Measurements from ENCODE around the gene FCHO1. TPM values are rescaled to one million over a fixed set of nuclear protein-coding genes. Genes with fewer than 3 reads are reported as not detected.

Gene FCHO1
- total and polyA plus RNA-seq, 9 donors, result 0.95 to 4.3 (median 2.8) TPM

DNA sequence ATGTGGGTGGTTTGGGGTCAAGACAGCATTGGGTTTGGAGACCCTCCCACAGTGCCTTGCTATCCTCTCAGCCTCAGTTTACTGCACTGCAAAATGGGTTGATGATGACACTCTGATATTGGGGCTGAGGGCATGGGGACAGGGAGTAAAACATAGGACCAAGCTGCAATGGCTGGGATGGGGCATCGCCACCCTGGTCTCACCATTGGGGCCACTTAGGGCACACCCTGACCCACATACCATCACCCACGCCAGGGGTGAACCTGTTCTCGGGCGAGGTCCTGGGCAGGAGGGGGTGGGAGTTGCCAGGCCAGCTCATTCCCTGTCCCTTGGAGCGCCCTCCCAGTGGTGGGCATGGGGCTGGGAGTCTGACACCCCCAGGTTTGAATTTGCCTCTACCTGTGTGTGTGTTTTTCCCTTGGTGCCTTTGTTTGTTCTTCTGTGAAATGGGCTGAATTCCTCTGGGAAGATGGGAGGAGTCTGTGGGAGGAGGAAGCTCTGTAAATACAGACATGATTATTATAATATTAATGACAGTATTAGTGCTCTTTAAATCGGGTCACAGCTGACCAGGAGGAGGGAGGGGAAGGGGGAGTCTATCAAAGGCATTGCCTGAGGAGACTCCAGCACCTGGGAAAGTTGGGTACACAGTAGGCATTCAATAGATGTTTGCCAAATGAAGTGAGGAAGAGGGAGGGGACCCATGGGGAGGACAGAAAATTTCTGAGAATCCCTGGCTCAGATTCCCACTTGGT, 2.2 kb upstream of the FCHO1 start:
- DNase-seq, result no peak
- WGBS, 3 donors, result 71 to 75% (median 72%) methylated on average over 6 of the region's 6 CpGs
- intact Hi-C loops (cut with DNase I), result no loop called here
- no peaks in the 10 kb centered on the region for H3K36me3 ChIP-seq
- TF ChIP-seq, protein P1, sequence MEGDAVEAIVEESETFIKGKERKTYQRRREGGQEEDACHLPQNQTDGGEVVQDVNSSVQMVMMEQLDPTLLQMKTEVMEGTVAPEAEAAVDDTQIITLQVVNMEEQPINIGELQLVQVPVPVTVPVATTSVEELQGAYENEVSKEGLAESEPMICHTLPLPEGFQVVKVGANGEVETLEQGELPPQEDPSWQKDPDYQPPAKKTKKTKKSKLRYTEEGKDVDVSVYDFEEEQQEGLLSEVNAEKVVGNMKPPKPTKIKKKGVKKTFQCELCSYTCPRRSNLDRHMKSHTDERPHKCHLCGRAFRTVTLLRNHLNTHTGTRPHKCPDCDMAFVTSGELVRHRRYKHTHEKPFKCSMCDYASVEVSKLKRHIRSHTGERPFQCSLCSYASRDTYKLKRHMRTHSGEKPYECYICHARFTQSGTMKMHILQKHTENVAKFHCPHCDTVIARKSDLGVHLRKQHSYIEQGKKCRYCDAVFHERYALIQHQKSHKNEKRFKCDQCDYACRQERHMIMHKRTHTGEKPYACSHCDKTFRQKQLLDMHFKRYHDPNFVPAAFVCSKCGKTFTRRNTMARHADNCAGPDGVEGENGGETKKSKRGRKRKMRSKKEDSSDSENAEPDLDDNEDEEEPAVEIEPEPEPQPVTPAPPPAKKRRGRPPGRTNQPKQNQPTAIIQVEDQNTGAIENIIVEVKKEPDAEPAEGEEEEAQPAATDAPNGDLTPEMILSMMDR (IDR thresholded peaks at IDR 0.05), result no peak
- TF ChIP-seq POLR2A (IDR thresholded peaks at IDR 0.05), result no peak
- no peak for TF ChIP-seq EP300 (IDR thresholded peaks at IDR 0.05)
- H3K9me3 ChIP-seq, result no peaks in the 10 kb centered on the region
- H3K4me1 ChIP-seq (ENCODE audit: insufficient read depth), result peaks cover 3% of the 10 kb centered on the region
- H3K27ac ChIP-seq, result no peak overlapping the region
- H3K27me3 ChIP-seq, result no peaks in the 10 kb centered on the region
- no peak overlapping the region for H3K4me3 ChIP-seq

DNA sequence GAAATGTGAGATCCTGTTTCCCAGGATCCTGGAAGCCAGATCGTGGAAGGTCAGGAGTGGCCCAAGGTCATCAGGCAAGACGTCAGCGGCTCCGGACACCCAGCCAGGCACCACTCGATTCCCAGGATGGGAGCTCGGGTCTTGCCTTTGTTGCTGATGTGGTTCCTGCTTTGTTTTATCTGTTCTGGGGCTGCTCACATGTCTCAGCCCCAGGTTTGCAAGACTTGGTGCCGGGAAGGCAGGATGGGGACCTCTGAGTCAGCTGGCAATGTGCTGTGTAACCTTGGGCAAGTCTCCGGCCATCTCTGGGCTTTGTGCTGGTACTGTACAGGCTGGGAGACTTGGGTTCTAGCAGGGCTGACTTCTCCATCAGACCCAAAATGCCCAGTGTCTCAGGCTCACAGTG, 1.4 kb upstream of the FCHO1 start:
- no peak overlapping the region for H3K27ac ChIP-seq

GRCh38 chr19:17751912-17752273, 616 bp downstream of the FCHO1 start:
- H3K4me1 ChIP-seq (ENCODE audit: insufficient read depth), result peaks cover 3% of the 10 kb centered on the region
- H3K4me3 ChIP-seq, result no peak overlapping the region
- DNase-seq, result no peak
- TF ChIP-seq, protein P1 (IDR thresholded peaks at IDR 0.05), result no peak
- TF ChIP-seq EP300 (IDR thresholded peaks at IDR 0.05) (no peak), POLR2A (IDR thresholded peaks at IDR 0.05) (no peak)
- no peaks in the 10 kb centered on the region for H3K36me3 ChIP-seq
- WGBS, 3 donors, result 75 to 88% (median 88%) methylated on average over 2 of the region's 2 CpGs
- no peaks in the 10 kb centered on the region for H3K9me3 ChIP-seq
- H3K27me3 ChIP-seq, result no peaks in the 10 kb centered on the region
- no peak overlapping the region for H3K27ac ChIP-seq
- intact Hi-C loops (cut with DNase I), result no loop called here

More for the DNA sequence above, 1.4 kb upstream of the FCHO1 start:
- Histone ChIP-seq H3K36me3 (no peaks in the 10 kb centered on the region), H3K4me3 (no peak overlapping the region), H3K9me3 (no peaks in the 10 kb centered on the region), H3K27me3 (no peaks in the 10 kb centered on the region), H3K4me1 (ENCODE audit: insufficient read depth) (peaks cover 3% of the 10 kb centered on the region)
- peak in 1 of 5 donors; percentile 37 for DNase-seq
- TF ChIP-seq EP300 (IDR thresholded peaks at IDR 0.05), result no peak
- TF ChIP-seq, protein P1 (IDR thresholded peaks at IDR 0.05), result no peak
- no peak for TF ChIP-seq POLR2A (IDR thresholded peaks at IDR 0.05)
- intact Hi-C loops (cut with DNase I), result no loop called here
- WGBS, 3 donors, result 18 to 25% (median 18%) methylated on average over 8 of the region's 8 CpGs

- no peak overlapping the region for H3K4me3 ChIP-seq
- TF ChIP-seq, protein P1 (IDR thresholded peaks at IDR 0.05), result no peak
- no peak for TF ChIP-seq POLR2A (IDR thresholded peaks at IDR 0.05)
- no peak for TF ChIP-seq EP300 (IDR thresholded peaks at IDR 0.05)
- WGBS, 3 donors, result 88 to 94% (median 90%) methylated on average over 7 of the region's 7 CpGs
- H3K4me1 ChIP-seq (ENCODE audit: insufficient read depth), result peaks cover 3% of the 10 kb centered on the region
- H3K9me3 ChIP-seq, result no peaks in the 10 kb centered on the region
- no peaks in the 10 kb centered on the region for H3K36me3 ChIP-seq
- intact Hi-C loops (cut with DNase I), result no loop called here
- no peak for DNase-seq
- H3K27me3 ChIP-seq, result no peaks in the 10 kb centered on the region
- no peak overlapping the region for H3K27ac ChIP-seq
Measured at GRCh38 chr19:17752865-17753639, 1.8 kb downstream of the FCHO1 start.

Data from ovary (tissue), 9 donors.